Heart right ventricle (tissue), 16 donors: ENCODE data around the gene UNC119. TPM values are rescaled to one million over a fixed set of nuclear protein-coding genes. Genes with fewer than 3 reads are reported as not detected.

Source experiments
- ATAC-seq, 8 donors: fragments of 200-7000 bp; cut with Tn5 transposase; one replicate each; pipeline ENCODE4 v1.9.1; 2020; ENCODE audit warnings: mild to moderate bottlenecking in 8 of 8, moderate library complexity in 8 of 8, moderate number of reproducible peaks in 1 of 8
- DNase-seq, 2 donors: peaks; one replicate each; pipeline ENCODE4 v3.0.0-alpha.2; 2020
- H3K27ac ChIP-seq, 10 donors: fragments of 200-600 bp; sonication (generic) in 2 of 10; one replicate each; pipeline versions ENCODE4 v1.5.0 to v1.8.0; 2020 to 2022; ENCODE audit warnings: mild to moderate bottlenecking in 3 of 10
- H3K27me3 ChIP-seq, 7 donors: fragments of 200-600 bp; one replicate each; pipeline ENCODE4 v1.8.0; 2021 to 2022; ENCODE audit warnings: mild to moderate bottlenecking in 2 of 7
- H3K36me3 ChIP-seq, 9 donors: fragments of 200-600 bp; sonication (generic) in 1 of 9; one replicate each; pipeline versions ENCODE4 v1.5.0 to v1.8.0; 2020 to 2022; ENCODE audit warnings: mild to moderate bottlenecking in 2 of 9
- H3K4me1 ChIP-seq, 9 donors: fragments of 200-600 bp; sonication (generic) in 1 of 9; one replicate each; pipeline versions ENCODE4 v1.5.0 to v1.8.0; 2020 to 2022; ENCODE audit warnings: mild to moderate bottlenecking in 4 of 9
- H3K4me3 ChIP-seq, 10 donors: fragments of 200-600 bp; sonication (generic) in 2 of 10; one replicate each; pipeline versions ENCODE4 v1.5.0 to v1.8.0; 2020 to 2022; ENCODE audit warnings: mild to moderate bottlenecking in 7 of 10, moderate library complexity in 2 of 10
- H3K9me3 ChIP-seq, 11 donors: fragments of 200-600 bp in 10 of 11; sonication (generic) in 2 of 11; one replicate each; pipeline versions ENCODE4 v1.5.0 to v1.8.0; 2013 to 2022; ENCODE audit warnings: mild to moderate bottlenecking in 2 of 11, control low read depth in 1 of 11, moderate library complexity in 1 of 11
- WGBS, 2 donors: extraction: QIAGEN DNeasy Blood & Tissue Kit; methylation state at CpG; one replicate each; pipeline ENCODE4 v1.1.7; 2013; ENCODE audit warnings: inconsistent platforms in 1 of 2; 5-methylcytosine and 5-hydroxymethylcytosine counted together
- intact Hi-C, 10 donors: fragments of 100-400 bp; cut with DNase I; formaldehyde crosslinking; loops; one replicate each; pipeline versions ENCODE4 v1.11.1 to v1.14.2; 2022
- polyA plus RNA-seq, 2 donors: library from polyadenylated mRNA; stranded (reverse); fragments of 200-250 nt; gene quantifications; one replicate each; pipeline ENCODE4 v1.2.3, GENCODE V29; 2013
- total RNA-seq, 10 donors: library from RNA; stranded (reverse); fragmentation: NEBNext Ultra II Directional in 3 of 10; extraction: Animal tissue kit (Norgen Biotek cat#: 25700) in 3 of 10; gene quantifications; one replicate each; pipeline versions ENCODE4 v1.2.1 to v1.2.4, GENCODE V29; 2021 to 2023
- TF ChIP-seq, protein P1 (sequence below), 9 donors: fragments of 200-600 bp; sonication (generic) in 2 of 9; IDR thresholded peaks; one replicate each; pipeline versions ENCODE4 v1.5.0 to v1.8.0; 2021 to 2022; ENCODE audit warnings: antibody characterized with exemption in 9 of 9, mild to moderate bottlenecking in 5 of 9, moderate library complexity in 1 of 9
- donor health status: Arrhythmogenic right ventricular cardiomyopathy.
- donor health status: ischemic (EF 13 %, LVEDD 7.1; RV severe dilation, severe dysfunction).
- donor health status: healthy with polysubstance abuse.
- donor health status: DM: no; HTN: yes; CAD: no.
- donor health status: DM: no; HTN: no; CAD: no.
- donor health status: ischemic (EF 25% LVEDD 6.9; RV normal size, moderate dysfunction).
- donor health status: ischemic (EF 25% LVEDD 5.7; RV mildly dilated, moderate dysfunction).
- donor health status: healthy.
- donor health status: DM: yes; HTN: yes; CAD: no.
- donor health status: Ischemic cardiomyopathy.
- donor health status: ischemic (EF 35%, LVEDD 5.7; RV mildly dilated, moderate dysfunction).
- donor health status: nonischemic (EF 11% LVEDD 7.7; RV severe dilation, severe dysfunction).
- donor health status: DM: yes; HTN: yes; CAD: no.
- donor health status: PGD.
- donor health status: ischemic (EF 29% LVEDD 5.4; RV normal size, mild dysfunction).
- donor health status: nonischemic (EF 23%, LVEDD 6.1; RV moderate dilation, normal function).

The UNC119 gene
- total and polyA plus RNA-seq, 12 donors, result 10.6 to 23.8 (median 21.0) TPM

GRCh38 chr17:28537219-28537610 lies 15.2 kb downstream of the UNC119 start:
- ATAC-seq (no peak), DNase-seq (no peak)
- 76 to 79% methylated on average over 12 of the region's 12 CpGs for WGBS, 2 donors
- TF ChIP-seq, protein P1, sequence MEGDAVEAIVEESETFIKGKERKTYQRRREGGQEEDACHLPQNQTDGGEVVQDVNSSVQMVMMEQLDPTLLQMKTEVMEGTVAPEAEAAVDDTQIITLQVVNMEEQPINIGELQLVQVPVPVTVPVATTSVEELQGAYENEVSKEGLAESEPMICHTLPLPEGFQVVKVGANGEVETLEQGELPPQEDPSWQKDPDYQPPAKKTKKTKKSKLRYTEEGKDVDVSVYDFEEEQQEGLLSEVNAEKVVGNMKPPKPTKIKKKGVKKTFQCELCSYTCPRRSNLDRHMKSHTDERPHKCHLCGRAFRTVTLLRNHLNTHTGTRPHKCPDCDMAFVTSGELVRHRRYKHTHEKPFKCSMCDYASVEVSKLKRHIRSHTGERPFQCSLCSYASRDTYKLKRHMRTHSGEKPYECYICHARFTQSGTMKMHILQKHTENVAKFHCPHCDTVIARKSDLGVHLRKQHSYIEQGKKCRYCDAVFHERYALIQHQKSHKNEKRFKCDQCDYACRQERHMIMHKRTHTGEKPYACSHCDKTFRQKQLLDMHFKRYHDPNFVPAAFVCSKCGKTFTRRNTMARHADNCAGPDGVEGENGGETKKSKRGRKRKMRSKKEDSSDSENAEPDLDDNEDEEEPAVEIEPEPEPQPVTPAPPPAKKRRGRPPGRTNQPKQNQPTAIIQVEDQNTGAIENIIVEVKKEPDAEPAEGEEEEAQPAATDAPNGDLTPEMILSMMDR (IDR thresholded peaks at IDR 0.05), result no peak
- no peaks in the 10 kb centered on the region for H3K4me1 ChIP-seq
- no peaks in the 10 kb centered on the region for H3K36me3 ChIP-seq
- intact Hi-C loops, result loop anchor here in 2 of 10 donors (5.0 kb wide), 1 partner anchor 40 kb away; no protein-coding TSS in a partner anchor
- H3K9me3 ChIP-seq, result no peaks in the 10 kb centered on the region
- peaks cover 0 to 3% (median 0%) of the 10 kb centered on the region in 7 donors for H3K27me3 ChIP-seq
- H3K27ac ChIP-seq, result no peak overlapping the region
- H3K4me3 ChIP-seq, result no peak overlapping the region

GRCh38 chr17:28536532-28537218 lies 15.7 kb downstream of the UNC119 start:
- no peak for ATAC-seq
- Histone ChIP-seq H3K9me3 (no peaks in the 10 kb centered on the region), H3K4me1 (no peaks in the 10 kb centered on the region), H3K27ac (no peak overlapping the region), H3K4me3 (no peak overlapping the region), H3K27me3 (peaks cover 0 to 3% (median 0%) of the 10 kb centered on the region in 7 donors), H3K36me3 (no peaks in the 10 kb centered on the region)
- intact Hi-C loops, result loop anchor here in 2 of 10 donors (5.0 kb wide), 1 partner anchor 39 kb away; no protein-coding TSS in a partner anchor
- no peak for DNase-seq
- TF ChIP-seq, protein P1 (IDR thresholded peaks at IDR 0.05), result no peak
- WGBS, 2 donors, result 61 to 67% methylated on average over 9 of the region's 9 CpGs

DNA sequence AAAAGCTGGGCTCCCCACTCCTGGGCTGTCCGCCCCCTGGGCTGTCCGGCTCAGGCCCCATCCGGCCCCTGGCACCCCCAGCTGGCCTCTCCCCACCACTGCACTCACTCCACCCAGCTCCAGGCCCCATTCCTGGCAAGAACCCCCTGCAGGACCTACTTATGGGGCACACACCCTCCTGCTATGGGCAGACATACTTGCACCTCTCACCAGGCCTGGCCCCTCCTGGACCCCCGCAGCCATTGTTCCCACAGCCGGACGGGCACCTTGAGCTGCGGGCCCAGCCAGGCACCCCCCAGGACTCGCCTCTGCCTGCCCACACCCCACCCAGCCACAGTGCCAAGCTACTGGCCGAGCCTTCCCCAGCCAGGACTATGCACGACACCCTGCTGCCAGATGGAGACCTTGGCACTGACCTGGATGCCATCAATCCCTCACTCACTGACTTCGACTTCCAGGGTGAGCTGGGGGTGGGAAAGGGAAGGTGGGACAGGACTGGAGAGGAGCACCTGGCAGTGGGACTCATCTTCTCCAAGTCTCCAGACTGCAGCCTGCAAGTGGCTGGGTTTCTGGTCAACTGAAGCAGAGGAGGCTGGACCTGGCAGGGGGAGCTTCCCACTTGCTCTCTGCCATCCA lies 17.6 kb downstream of the UNC119 start:
- TF ChIP-seq, protein P1 (IDR thresholded peaks at IDR 0.05), result no peak
- Histone ChIP-seq H3K27me3 (peaks cover 0 to 12% (median 4%) of the 10 kb centered on the region in 7 donors), H3K4me3 (no peak overlapping the region), H3K9me3 (no peaks in the 10 kb centered on the region), H3K4me1 (no peaks in the 10 kb centered on the region), H3K36me3 (no peaks in the 10 kb centered on the region), H3K27ac (no peak overlapping the region)
- DNase-seq (no peak), ATAC-seq (no peak)
- WGBS, 2 donors, result 79 to 84% methylated on average over 11 of the region's 11 CpGs
- intact Hi-C loops, result loop anchor here in 2 of 10 donors (5.0 kb wide), 1 partner anchor 38 kb away; no protein-coding TSS in a partner anchor

GRCh38 chr17:28533091-28533807 lies 19.2 kb downstream of the UNC119 start:
- intact Hi-C loops, result no loop called here
- H3K4me3 ChIP-seq, result no peak overlapping the region
- DNase-seq (no peak), ATAC-seq (no peak)
- no peaks in the 10 kb centered on the region for H3K9me3 ChIP-seq
- H3K27ac ChIP-seq, result no peak overlapping the region
- 80 to 81% methylated on average over 16 of the region's 16 CpGs for WGBS, 2 donors
- no peaks in the 10 kb centered on the region for H3K36me3 ChIP-seq
- H3K4me1 ChIP-seq, result no peaks in the 10 kb centered on the region
- TF ChIP-seq, protein P1 (IDR thresholded peaks at IDR 0.05), result no peak
- peaks cover 0 to 12% (median 4%) of the 10 kb centered on the region in 7 donors for H3K27me3 ChIP-seq
